Measurements from ENCODE around the gene EFCAB12.

GRCh38 chr3:129398803-129399144, 29.7 kb downstream of the EFCAB12 start:
- TF ChIP-seq, protein P1, sequence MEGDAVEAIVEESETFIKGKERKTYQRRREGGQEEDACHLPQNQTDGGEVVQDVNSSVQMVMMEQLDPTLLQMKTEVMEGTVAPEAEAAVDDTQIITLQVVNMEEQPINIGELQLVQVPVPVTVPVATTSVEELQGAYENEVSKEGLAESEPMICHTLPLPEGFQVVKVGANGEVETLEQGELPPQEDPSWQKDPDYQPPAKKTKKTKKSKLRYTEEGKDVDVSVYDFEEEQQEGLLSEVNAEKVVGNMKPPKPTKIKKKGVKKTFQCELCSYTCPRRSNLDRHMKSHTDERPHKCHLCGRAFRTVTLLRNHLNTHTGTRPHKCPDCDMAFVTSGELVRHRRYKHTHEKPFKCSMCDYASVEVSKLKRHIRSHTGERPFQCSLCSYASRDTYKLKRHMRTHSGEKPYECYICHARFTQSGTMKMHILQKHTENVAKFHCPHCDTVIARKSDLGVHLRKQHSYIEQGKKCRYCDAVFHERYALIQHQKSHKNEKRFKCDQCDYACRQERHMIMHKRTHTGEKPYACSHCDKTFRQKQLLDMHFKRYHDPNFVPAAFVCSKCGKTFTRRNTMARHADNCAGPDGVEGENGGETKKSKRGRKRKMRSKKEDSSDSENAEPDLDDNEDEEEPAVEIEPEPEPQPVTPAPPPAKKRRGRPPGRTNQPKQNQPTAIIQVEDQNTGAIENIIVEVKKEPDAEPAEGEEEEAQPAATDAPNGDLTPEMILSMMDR (IDR thresholded peaks at IDR 0.05; ENCODE audit: control extremely low read depth in 1 of 3, insufficient read depth in 1 of 3, low read depth in 1 of 3, low read length in 3 of 3) = no peak
- TF ChIP-seq CREB1 (IDR thresholded peaks at IDR 0.05) (no peak), BRCA1 (IDR thresholded peaks at IDR 0.05; ENCODE audit: low read depth, low read length) (no peak), TAF7 (optimal IDR thresholded peaks at IDR 0.05; ENCODE audit: borderline replicate concordance, low read depth, low read length) (no peak), POLR2A (IDR thresholded peaks at IDR 0.05; ENCODE audit: control extremely low read depth in 1 of 2, low read depth in 2 of 2, low read length in 2 of 2) (no peak), SAP30 (IDR thresholded peaks at IDR 0.05; ENCODE audit: insufficient read depth, insufficient replicate concordance, low read length) (no peak), EZH2 (IDR thresholded peaks at IDR 0.05; ENCODE audit: low read depth, low read length, severe bottlenecking) (no peak), USF2 (IDR thresholded peaks at IDR 0.05; ENCODE audit: low read length) (no peak), ZNF274 (IDR thresholded peaks at IDR 0.05; ENCODE audit: borderline replicate concordance, extremely low read depth, low read length) (no peak), NRF1 (IDR thresholded peaks at IDR 0.05; ENCODE audit: low read depth, low read length) (no peak), PHF8 (conservative IDR thresholded peaks at IDR 0.05; ENCODE audit: low read depth, low read length) (no peak), CEBPB (IDR thresholded peaks at IDR 0.05; ENCODE audit: low read depth, low read length) (no peak), ATF3 (IDR thresholded peaks at IDR 0.05; ENCODE audit: insufficient read depth, low read depth, low read length) (no peak)
- TF ChIP-seq, protein P2, sequence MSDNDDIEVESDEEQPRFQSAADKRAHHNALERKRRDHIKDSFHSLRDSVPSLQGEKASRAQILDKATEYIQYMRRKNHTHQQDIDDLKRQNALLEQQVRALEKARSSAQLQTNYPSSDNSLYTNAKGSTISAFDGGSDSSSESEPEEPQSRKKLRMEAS (IDR thresholded peaks at IDR 0.05) = no peak

All from H1 (cell line).